PC-9 (cell line): Measurements from ENCODE around the gene DDX3X. TPM values are rescaled to one million over a fixed set of nuclear protein-coding genes. Genes with fewer than 3 reads are reported as not detected.

ENCODE experiments used
- BruUV-seq: library from RNA; stranded (reverse); fragments of 400-500 nt; replicated peaks from 2 replicates; lab custom pipeline; 2021; lab: Mats Ljungman, UMichigan
- CTCF ChIA-PET: fragments of 300-600 bp; sonication (Branson Sonifier 250); formaldehyde crosslinking; loops from one replicate; lab custom pipeline; 2022; ENCODE audit warnings: antibody characterized with exemption; lab: Charles Lee
- POLR2A ChIA-PET: fragments of 300-600 bp; sonication (Branson Sonifier 250); formaldehyde crosslinking; loops from one replicate; lab custom pipeline; 2022; ENCODE audit warnings: antibody characterized with exemption; ENCODE audit not compliant: unreplicated experiment; lab: Charles Lee
- DNase-seq, 2 experiments: peaks; one replicate each; pipeline versions ENCODE4 v3.0.0 to v3.0.0-alpha.2; 2015 to 2022; ENCODE audit warnings: mixed read lengths in 1 of 2
- H2AFZ ChIP-seq: fragments of 200-600 bp; sonication (generic); 2 replicates; pipeline ENCODE4 v1.8.1; 2017; ENCODE audit warnings: antibody characterized with exemption
- H3F3A ChIP-seq: fragments of 200-600 bp; sonication (generic); 2 replicates; pipeline ENCODE4 v1.8.1; 2017; ENCODE audit warnings: antibody characterized with exemption, mild to moderate bottlenecking, low read depth; ENCODE audit not compliant: insufficient read depth
- H3K27ac ChIP-seq: fragments of 200-600 bp; sonication (generic); 2 replicates; pipeline ENCODE4 v1.6.1; 2016; ENCODE audit warnings: mixed run types
- H3K27me3 ChIP-seq: fragments of 200-600 bp; sonication (generic); 2 replicates; pipeline ENCODE4 v1.6.1; 2016; ENCODE audit warnings: low read depth, mixed run types; ENCODE audit not compliant: insufficient read depth
- H3K36me3 ChIP-seq: fragments of 200-600 bp; sonication (generic); 2 replicates; pipeline ENCODE4 v1.6.1; 2016; ENCODE audit warnings: low read depth, mixed run types
- H3K4me1 ChIP-seq: fragments of 200-600 bp; sonication (generic); replicated peaks from 2 replicates; pipeline ENCODE4 v1.6.1; 2016; ENCODE audit warnings: mixed run types; ENCODE audit not compliant: insufficient read depth
- H3K4me2 ChIP-seq: fragments of 200-600 bp; sonication (generic); 2 replicates; pipeline ENCODE4 v1.6.1; 2017; ENCODE audit warnings: mixed run types
- H3K4me3 ChIP-seq: fragments of 200-600 bp; sonication (generic); 2 replicates; pipeline ENCODE4 v1.6.1; 2016; ENCODE audit warnings: mixed run types
- H3K79me2 ChIP-seq: fragments of 200-600 bp; sonication (generic); 2 replicates; pipeline ENCODE4 v1.6.1; 2017; ENCODE audit warnings: low read depth, mixed run types
- H3K9me2 ChIP-seq: fragments of 200-600 bp; sonication (generic); 2 replicates; pipeline ENCODE4 v1.8.1; 2017; ENCODE audit warnings: mild to moderate bottlenecking; ENCODE audit not compliant: insufficient read depth
- H3K9me3 ChIP-seq: fragments of 200-600 bp; sonication (generic); 2 replicates; pipeline ENCODE4 v1.8.1; 2016; ENCODE audit warnings: low read depth; ENCODE audit not compliant: insufficient read depth
- H4K20me1 ChIP-seq: fragments of 200-600 bp; sonication (generic); 2 replicates; pipeline ENCODE4 v1.8.1; 2017; ENCODE audit not compliant: insufficient read depth
- EZH2 ChIP-seq: fragments of 200-600 bp; sonication (generic); IDR thresholded peaks from 2 replicates; pipeline ENCODE4 v1.8.0; 2017; ENCODE audit warnings: antibody characterized with exemption, low read depth
- intact Hi-C: fragments of 100-400 bp; cut with micrococcal nuclease; formaldehyde crosslinking; loops from one replicate; pipeline ENCODE4 v1.10.0; 2022; ENCODE audit not compliant: unreplicated experiment
- total RNA-seq: library from RNA; stranded (reverse); gene quantifications from 2 replicates; pipeline ENCODE4 v1.2.3, GENCODE V29; 2021
- TF ChIP-seq, protein P1 (sequence below): fragments of 200-600 bp; sonication (generic); conservative IDR thresholded peaks from 2 replicates; pipeline ENCODE4 v1.6.1; 2017; ENCODE audit warnings: mixed run types, antibody characterized with exemption, mild to moderate bottlenecking, moderate library complexity

The DDX3X gene
- total RNA-seq, 1 experiment from 2014 or later, result 158 TPM

DNA sequence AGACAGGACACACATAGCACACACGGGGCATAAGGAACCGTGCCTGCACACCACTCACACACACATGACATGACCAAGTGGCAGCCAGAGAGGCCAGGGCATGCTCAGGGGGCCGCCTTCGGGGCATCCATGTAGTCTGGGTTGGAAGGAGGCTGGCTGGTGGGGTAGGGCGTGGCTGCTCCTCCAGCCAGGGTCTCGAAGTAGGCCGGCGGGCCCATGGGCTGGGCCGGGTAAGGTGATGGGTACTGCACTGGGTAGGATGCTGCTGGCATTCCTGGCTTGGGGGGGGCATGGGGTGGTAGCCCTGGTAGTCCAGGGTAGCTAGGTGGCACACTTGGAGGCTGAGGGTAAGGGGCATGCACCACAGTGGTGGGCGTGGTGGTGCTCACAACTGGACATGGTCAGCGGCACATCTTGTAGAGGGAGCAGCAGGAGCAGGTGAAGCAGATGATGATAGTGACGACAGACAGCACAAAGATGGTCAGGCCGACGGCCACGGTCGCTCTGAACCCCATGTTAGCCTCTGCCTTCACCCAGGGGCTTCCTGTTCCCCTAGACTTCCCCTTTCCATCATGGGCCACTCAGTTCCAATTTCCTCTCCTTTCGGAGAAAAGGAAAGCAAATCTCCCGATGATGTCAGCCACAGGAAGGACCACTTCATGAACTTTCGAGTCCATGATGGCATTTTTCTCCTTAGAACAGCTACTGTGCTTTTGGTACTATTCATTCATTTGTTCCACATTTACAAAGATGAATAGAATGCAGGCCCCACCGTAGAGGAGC lies 10.9 kb upstream of the DDX3X start:
- Histone ChIP-seq H2AFZ (no peak overlapping the region), H4K20me1 (no peaks in the 10 kb centered on the region), H3K4me1 (no peaks in the 10 kb centered on the region), H3K27me3 (no peaks in the 10 kb centered on the region), H3K4me2 (no peak overlapping the region), H3K27ac (no peak overlapping the region), H3F3A (no peaks in the 10 kb centered on the region), H3K36me3 (no peaks in the 10 kb centered on the region), H3K79me2 (no peaks in the 10 kb centered on the region), H3K9me3 (no peaks in the 10 kb centered on the region), H3K9me2 (no peaks in the 10 kb centered on the region), H3K4me3 (no peak overlapping the region)
- CTCF ChIA-PET, result no interaction called here
- DNase-seq, result no peak
- intact Hi-C loops, result no loop called here
- BruUV-seq, result no TSS peak
- TF ChIP-seq, protein P1, sequence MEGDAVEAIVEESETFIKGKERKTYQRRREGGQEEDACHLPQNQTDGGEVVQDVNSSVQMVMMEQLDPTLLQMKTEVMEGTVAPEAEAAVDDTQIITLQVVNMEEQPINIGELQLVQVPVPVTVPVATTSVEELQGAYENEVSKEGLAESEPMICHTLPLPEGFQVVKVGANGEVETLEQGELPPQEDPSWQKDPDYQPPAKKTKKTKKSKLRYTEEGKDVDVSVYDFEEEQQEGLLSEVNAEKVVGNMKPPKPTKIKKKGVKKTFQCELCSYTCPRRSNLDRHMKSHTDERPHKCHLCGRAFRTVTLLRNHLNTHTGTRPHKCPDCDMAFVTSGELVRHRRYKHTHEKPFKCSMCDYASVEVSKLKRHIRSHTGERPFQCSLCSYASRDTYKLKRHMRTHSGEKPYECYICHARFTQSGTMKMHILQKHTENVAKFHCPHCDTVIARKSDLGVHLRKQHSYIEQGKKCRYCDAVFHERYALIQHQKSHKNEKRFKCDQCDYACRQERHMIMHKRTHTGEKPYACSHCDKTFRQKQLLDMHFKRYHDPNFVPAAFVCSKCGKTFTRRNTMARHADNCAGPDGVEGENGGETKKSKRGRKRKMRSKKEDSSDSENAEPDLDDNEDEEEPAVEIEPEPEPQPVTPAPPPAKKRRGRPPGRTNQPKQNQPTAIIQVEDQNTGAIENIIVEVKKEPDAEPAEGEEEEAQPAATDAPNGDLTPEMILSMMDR, result no peak
- no peak for TF ChIP-seq EZH2
- POLR2A ChIA-PET, result no interaction called here

DNA sequence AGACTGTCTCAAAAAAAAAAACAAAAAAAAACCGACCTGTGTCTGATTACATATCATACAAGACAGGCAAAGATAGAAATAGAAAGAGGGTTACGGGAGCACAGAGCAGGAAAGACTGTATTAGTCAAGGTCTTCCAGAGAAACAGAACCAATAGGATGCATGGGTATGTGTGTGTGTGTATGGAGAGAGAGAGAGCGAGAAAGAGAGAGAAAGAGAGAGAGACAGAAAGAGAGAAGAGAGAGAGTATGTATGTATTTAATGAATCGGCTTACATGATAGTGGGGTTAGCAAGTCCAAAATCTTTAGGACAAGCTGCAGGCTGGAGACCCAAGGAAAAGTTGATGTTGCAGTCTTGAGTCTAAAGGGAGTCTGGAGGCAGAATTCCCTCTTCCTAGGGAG lies 7.5 kb upstream of the DDX3X start:
- H3K4me1 ChIP-seq, result no peaks in the 10 kb centered on the region
- no peak for DNase-seq
- no peaks in the 10 kb centered on the region for H3K27me3 ChIP-seq
- ChIA-PET POLR2A (no interaction called here), CTCF (no interaction called here)
- H3K9me3 ChIP-seq, result no peaks in the 10 kb centered on the region
- no peaks in the 10 kb centered on the region for H3K79me2 ChIP-seq
- no TSS peak for BruUV-seq
- H3K4me2 ChIP-seq, result no peak overlapping the region
- H2AFZ ChIP-seq, result no peak overlapping the region
- no peaks in the 10 kb centered on the region for H3K9me2 ChIP-seq
- TF ChIP-seq, protein P1, result no peak
- no peak for TF ChIP-seq EZH2
- H3K27ac ChIP-seq, result no peak overlapping the region
- H3K36me3 ChIP-seq, result no peaks in the 10 kb centered on the region
- H3F3A ChIP-seq, result no peaks in the 10 kb centered on the region
- H4K20me1 ChIP-seq, result no peaks in the 10 kb centered on the region
- intact Hi-C loops, result no loop called here
- H3K4me3 ChIP-seq, result no peak overlapping the region

DNA sequence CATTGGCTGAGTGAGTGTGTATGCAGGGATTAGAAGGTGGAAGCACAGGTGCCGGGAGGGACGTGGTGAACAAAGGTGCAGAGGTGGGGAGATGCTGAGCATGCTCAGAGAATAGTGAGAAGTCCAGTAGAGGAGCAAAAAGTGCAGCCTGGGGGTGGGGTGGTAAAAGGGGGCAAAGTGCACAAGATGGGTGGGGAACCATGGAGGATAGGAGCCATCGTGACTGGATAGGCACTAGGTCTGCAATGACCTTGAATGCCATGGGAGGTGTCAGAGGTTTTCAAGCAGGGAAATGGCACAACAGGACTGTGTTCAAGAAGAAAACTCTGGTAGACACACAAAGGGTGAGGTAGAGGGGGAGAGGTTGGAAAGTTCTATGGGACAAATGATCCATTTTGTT lies 6.6 kb upstream of the DDX3X start:
- no TSS peak for BruUV-seq
- H4K20me1 ChIP-seq, result no peaks in the 10 kb centered on the region
- no peak for DNase-seq
- no peaks in the 10 kb centered on the region for H3F3A ChIP-seq
- TF ChIP-seq EZH2, result no peak
- TF ChIP-seq, protein P1, result no peak
- H3K79me2 ChIP-seq, result no peaks in the 10 kb centered on the region
- POLR2A ChIA-PET, result no interaction called here
- no peak overlapping the region for H3K4me3 ChIP-seq
- H3K27ac ChIP-seq, result no peak overlapping the region
- no peak overlapping the region for H2AFZ ChIP-seq
- H3K4me2 ChIP-seq, result no peak overlapping the region
- intact Hi-C loops, result no loop called here
- no peaks in the 10 kb centered on the region for H3K4me1 ChIP-seq
- CTCF ChIA-PET, result no interaction called here
- no peaks in the 10 kb centered on the region for H3K9me3 ChIP-seq
- no peaks in the 10 kb centered on the region for H3K36me3 ChIP-seq
- H3K9me2 ChIP-seq, result no peaks in the 10 kb centered on the region
- H3K27me3 ChIP-seq, result no peaks in the 10 kb centered on the region
